Upper lobe of left lung (tissue), 4 donors: Measurements from ENCODE around the gene SEC16B.

Source experiments
- CTCF ChIP-seq, 6 experiments: fragments of 450-650 bp in 4 of 6; fragments of 200-600 bp in 2 of 6; sonication (generic) in 2 of 6; IDR thresholded peaks; one replicate each; pipeline ENCODE4 v1.5.1; 2016 to 2019; ENCODE audit warnings: antibody characterized with exemption in 6 of 6
- POLR2A ChIP-seq, 4 donors: fragments of 450-650 bp; IDR thresholded peaks; one replicate each; pipeline ENCODE4 v1.5.1; 2016 to 2017; ENCODE audit warnings: antibody characterized with exemption in 4 of 4, mild to moderate bottlenecking in 2 of 4

GRCh38 chr1:177932123-177932522 lies 37.7 kb downstream of the SEC16B start:
- TF ChIP-seq POLR2A (IDR thresholded peaks at IDR 0.05), result no peak
- no peak for TF ChIP-seq CTCF (IDR thresholded peaks at IDR 0.05)
